H1 (cell line): ENCODE results near the gene LGI4. TPM values are rescaled to one million over a fixed set of nuclear protein-coding genes. Genes with fewer than 3 reads are reported as not detected.

Experiments
- ASH2L ChIP-seq: fragments of 200-600, 300-600 bp; sonication (generic); IDR thresholded peaks from one replicate; pipeline ENCODE4 v1.7.1; 2017; ENCODE audit warnings: low read length
- POLR2AphosphoS5 ChIP-seq: IDR thresholded peaks from 2 replicates; pipeline ENCODE4 v1.6.1; 2011; ENCODE audit warnings: low read depth, low read length
- RFX5 ChIP-seq: IDR thresholded peaks from 2 replicates; pipeline ENCODE4 v1.6.1; 2011; ENCODE audit warnings: low read depth, low read length, improper control_type of control experiment, borderline replicate concordance
- TAF1 ChIP-seq: IDR thresholded peaks from 2 replicates; pipeline ENCODE4 v1.6.1; 2011; ENCODE audit warnings: mild to moderate bottlenecking, low read depth, low read length
- polyA plus RNA-seq, 7 experiments: library from polyadenylated mRNA; depleted of rRNA in 3 of 7; stranded (reverse) in 5 of 7; unstranded in 2 of 7; fragments of >200 nt in 5 of 7; fragments of 200-250 nt in 2 of 7; gene quantifications; 1 replicate in 5 of 7; 2 replicates in 1 of 7; 4 replicates in 1 of 7; pipeline versions ENCODE4 v1.2.1 to v1.2.3, GENCODE V29; 2011 to 2013; ENCODE audit warnings: missing spikeins in 2 of 7, mixed read lengths in 2 of 7
- total RNA-seq: library from RNA; stranded (reverse); fragmentation: NEBNext Ultra II Directional; extraction: Animal tissue kit (Norgen Biotek cat#: 25700); gene quantifications from 2 replicates; pipeline ENCODE4 v1.2.1, GENCODE V29; 2021

LGI4 gene
- total and polyA plus RNA-seq, 2 of the 8 experiments (the other 6 are each of a cell fraction or from before 2014, with no cell fraction given), result 2.0 to 8.2 TPM

- TF ChIP-seq POLR2AphosphoS5 (no peak), RFX5 (no peak), TAF1 (no peak), ASH2L (no peak)
Measured at GRCh38 chr19:35155441-35155840, 20.6 kb upstream of the LGI4 start (continued).
